CD8-positive, alpha-beta memory T cell (primary cell): ENCODE measurements around the gene CREB5. TPM values are rescaled to one million over a fixed set of nuclear protein-coding genes. Genes with fewer than 3 reads are reported as not detected.

ENCODE experiments used
- CTCF ChIA-PET: fragments of 350-600 bp; sonication (Branson Sonifier 250); formaldehyde crosslinking; loops from one replicate; lab custom pipeline; 2021; ENCODE audit warnings: antibody characterized with exemption; lab: Charles Lee
- POLR2A ChIA-PET: fragments of 350-600 bp; sonication (Branson Sonifier 250); formaldehyde crosslinking; loops from one replicate; lab custom pipeline; 2021; ENCODE audit warnings: antibody characterized with exemption; lab: Charles Lee
- DNase-seq, 5 donors: peaks; one replicate each; pipeline versions ENCODE4 v3.0.0 to v3.0.0-alpha.2; 2020 to 2022; ENCODE audit warnings: mixed read lengths in 1 of 5
- H3K27ac ChIP-seq: one replicate; pipeline ENCODE4 v1.7.0; 2013; ENCODE audit warnings: low read depth, mild to moderate bottlenecking, low read length, moderate library complexity
- H3K27me3 ChIP-seq: 2 replicates; pipeline ENCODE4 v1.7.0; 2013; ENCODE audit warnings: low read length, mild to moderate bottlenecking; ENCODE audit not compliant: insufficient read depth, poor library complexity, severe bottlenecking
- H3K36me3 ChIP-seq: 2 replicates; pipeline ENCODE4 v1.7.0; 2013; ENCODE audit warnings: mild to moderate bottlenecking, low read length, moderate library complexity; ENCODE audit not compliant: insufficient read depth
- H3K4me1 ChIP-seq: 2 replicates; pipeline ENCODE4 v1.7.0; 2013; ENCODE audit warnings: mild to moderate bottlenecking, low read length, moderate library complexity; ENCODE audit not compliant: insufficient read depth
- H3K4me3 ChIP-seq: 2 replicates; pipeline ENCODE4 v1.7.0; 2013; ENCODE audit warnings: mild to moderate bottlenecking, low read length
- H3K9me3 ChIP-seq: 2 replicates; pipeline ENCODE4 v1.7.0; 2013; ENCODE audit warnings: mild to moderate bottlenecking, low read length
- H3K27ac Mint-ChIP-seq, 8 donors: one replicate each; pipeline ENCODE4 v1.8.0; 2020 to 2021; ENCODE audit warnings: mixed read lengths in 8 of 8, mild to moderate bottlenecking in 6 of 8, inconsistent platforms in 3 of 8, moderate library complexity in 3 of 8
- H3K27me3 Mint-ChIP-seq, 2 donors: one replicate each; pipeline ENCODE4 v1.8.0; 2020 to 2021; ENCODE audit warnings: mixed read lengths in 2 of 2, mild to moderate bottlenecking in 1 of 2, moderate library complexity in 1 of 2
- H3K36me3 Mint-ChIP-seq, 3 donors: one replicate each; pipeline ENCODE4 v1.8.0; 2020 to 2021; ENCODE audit warnings: mixed read lengths in 3 of 3, inconsistent platforms in 1 of 3, mild to moderate bottlenecking in 1 of 3
- H3K4me1 Mint-ChIP-seq, 3 donors: one replicate each; pipeline ENCODE4 v1.8.0; 2020 to 2021; ENCODE audit warnings: mixed read lengths in 3 of 3, inconsistent platforms in 1 of 3, mild to moderate bottlenecking in 1 of 3
- H3K4me3 Mint-ChIP-seq, 7 donors: one replicate each; pipeline ENCODE4 v1.8.0; 2020 to 2021; ENCODE audit warnings: mixed read lengths in 7 of 7, mild to moderate bottlenecking in 6 of 7, moderate library complexity in 4 of 7, inconsistent platforms in 2 of 7
- H3K9me3 Mint-ChIP-seq, 5 donors: one replicate each; pipeline ENCODE4 v1.8.0; 2020 to 2022; ENCODE audit warnings: mixed read lengths in 5 of 5, mild to moderate bottlenecking in 3 of 5, moderate library complexity in 2 of 5, inconsistent platforms in 1 of 5
- polyA plus RNA-seq: library from polyadenylated mRNA; unstranded; fragments of 300-500 nt; fragmentation: Illumina TruSeq; gene quantifications from one replicate; pipeline ENCODE4 v1.2.3, GENCODE V29; 2021
- total RNA-seq, 2 experiments: library from RNA; stranded (reverse); gene quantifications; one replicate each; pipeline ENCODE4 v1.2.3, GENCODE V29; 2021

Gene CREB5
- total and polyA plus RNA-seq, 3 experiments from 2014 or later, result not detected

- ChIA-PET CTCF (no interaction called here), POLR2A (no interaction called here)
- Histone ChIP-seq H3K4me1 (no peaks in the 10 kb centered on the region), H3K27me3 (no peaks in the 10 kb centered on the region), H3K9me3 (no peaks in the 10 kb centered on the region), H3K27ac (no peak overlapping the region), H3K4me3 (no peak overlapping the region), H3K36me3 (no peaks in the 10 kb centered on the region)
- Mint-ChIP-seq H3K27me3 (peaks cover 0 to 1% of the 10 kb centered on the region in 2 donors), H3K4me3 (no peak overlapping the region), H3K9me3 (peaks cover 0 to 4% (median 3%) of the 10 kb centered on the region in 5 donors), H3K36me3 (no peaks in the 10 kb centered on the region), H3K4me1 (no peaks in the 10 kb centered on the region), H3K27ac (no peak overlapping the region)
- no peak for DNase-seq
Measured at GRCh38 chr7:28599411-28599810, 187.1 kb downstream of the CREB5 start.

- POLR2A ChIA-PET, result no interaction called here
- H3K36me3 ChIP-seq, result no peaks in the 10 kb centered on the region
- H3K4me3 ChIP-seq, result no peak overlapping the region
- no peak for DNase-seq
- Mint-ChIP-seq H3K4me3 (no peak overlapping the region), H3K4me1 (no peaks in the 10 kb centered on the region), H3K27me3 (peaks cover 0 to 2% of the 10 kb centered on the region in 2 donors), H3K27ac (no peak overlapping the region), H3K36me3 (no peaks in the 10 kb centered on the region), H3K9me3 (peaks cover 0 to 6% (median 3%) of the 10 kb centered on the region in 5 donors)
- H3K27ac ChIP-seq, result no peak overlapping the region
- CTCF ChIA-PET, result no interaction called here
- no peaks in the 10 kb centered on the region for H3K4me1 ChIP-seq
- no peaks in the 10 kb centered on the region for H3K9me3 ChIP-seq
- no peaks in the 10 kb centered on the region for H3K27me3 ChIP-seq
Measured at GRCh38 chr7:28602282-28602681, 190.0 kb downstream of the CREB5 start.

- Mint-ChIP-seq H3K9me3 (peaks cover 0 to 6% (median 3%) of the 10 kb centered on the region in 5 donors), H3K4me3 (no peak overlapping the region), H3K27me3 (peaks cover 2 to 7% of the 10 kb centered on the region in 2 donors), H3K4me1 (no peaks in the 10 kb centered on the region), H3K36me3 (no peaks in the 10 kb centered on the region), H3K27ac (peak overlapping the region in 1 of 8 donors; percentile 62)
- CTCF ChIA-PET, result no interaction called here
- no peaks in the 10 kb centered on the region for H3K4me1 ChIP-seq
- H3K27ac ChIP-seq, result no peak overlapping the region
- no peak for DNase-seq
- H3K36me3 ChIP-seq, result no peaks in the 10 kb centered on the region
- H3K4me3 ChIP-seq, result no peak overlapping the region
- no peaks in the 10 kb centered on the region for H3K27me3 ChIP-seq
- POLR2A ChIA-PET, result no interaction called here
- H3K9me3 ChIP-seq, result no peaks in the 10 kb centered on the region
Measured at GRCh38 chr7:28605427-28606085, 193.2 kb downstream of the CREB5 start.

- H3K4me1 ChIP-seq, result no peaks in the 10 kb centered on the region
- peaks cover 0 to 6% (median 3%) of the 10 kb centered on the region in 5 donors for H3K9me3 Mint-ChIP-seq
- DNase-seq, result no peak
- H3K27me3 Mint-ChIP-seq, result peaks cover 3 to 7% of the 10 kb centered on the region in 2 donors
- no peak overlapping the region for H3K4me3 ChIP-seq
- H3K9me3 ChIP-seq, result no peaks in the 10 kb centered on the region
- no peak overlapping the region for H3K4me3 Mint-ChIP-seq
- no peak overlapping the region for H3K27ac Mint-ChIP-seq
- H3K36me3 ChIP-seq, result no peaks in the 10 kb centered on the region
- H3K4me1 Mint-ChIP-seq, result no peaks in the 10 kb centered on the region
- no peaks in the 10 kb centered on the region for H3K36me3 Mint-ChIP-seq
- H3K27me3 ChIP-seq, result no peaks in the 10 kb centered on the region
- ChIA-PET POLR2A (no interaction called here), CTCF (no interaction called here)
- H3K27ac ChIP-seq, result no peak overlapping the region
Measured at GRCh38 chr7:28606421-28606820, 194.1 kb downstream of the CREB5 start.

GRCh38 chr7:28607855-28608193 is 195.5 kb downstream of the CREB5 start:
- H3K9me3 Mint-ChIP-seq, result peaks cover 0 to 6% (median 0%) of the 10 kb centered on the region in 5 donors
- CTCF ChIA-PET, result interaction anchor here (0.5 kb wide), 1 partner anchor 56 kb away, joined by 5 read pairs; no protein-coding TSS in a partner anchor
- Histone ChIP-seq H3K4me3 (no peak overlapping the region), H3K27ac (no peak overlapping the region), H3K4me1 (no peaks in the 10 kb centered on the region), H3K27me3 (no peaks in the 10 kb centered on the region), H3K9me3 (no peaks in the 10 kb centered on the region), H3K36me3 (no peaks in the 10 kb centered on the region)
- POLR2A ChIA-PET, result no interaction called here
- peaks cover 3 to 7% of the 10 kb centered on the region in 2 donors for H3K27me3 Mint-ChIP-seq
- no peak overlapping the region for H3K4me3 Mint-ChIP-seq
- no peaks in the 10 kb centered on the region for H3K4me1 Mint-ChIP-seq
- no peak for DNase-seq
- no peaks in the 10 kb centered on the region for H3K36me3 Mint-ChIP-seq
- H3K27ac Mint-ChIP-seq, result no peak overlapping the region

- Mint-ChIP-seq H3K9me3 (peaks cover 0 to 6% (median 0%) of the 10 kb centered on the region in 5 donors), H3K36me3 (no peaks in the 10 kb centered on the region), H3K4me3 (no peak overlapping the region), H3K4me1 (no peaks in the 10 kb centered on the region), H3K27ac (no peak overlapping the region), H3K27me3 (peaks cover 3 to 7% of the 10 kb centered on the region in 2 donors)
- ChIA-PET POLR2A (no interaction called here), CTCF (interaction anchor here (0.5 kb wide), 1 partner anchor 56 kb away, joined by 5 read pairs; no protein-coding TSS in a partner anchor)
- Histone ChIP-seq H3K27ac (no peak overlapping the region), H3K36me3 (no peaks in the 10 kb centered on the region), H3K4me1 (no peaks in the 10 kb centered on the region), H3K27me3 (no peaks in the 10 kb centered on the region), H3K9me3 (no peaks in the 10 kb centered on the region), H3K4me3 (no peak overlapping the region)
- no peak for DNase-seq
Measured at GRCh38 chr7:28608237-28608656, 195.9 kb downstream of the CREB5 start.

GRCh38 chr7:28608731-28609130 is 196.4 kb downstream of the CREB5 start:
- peaks cover 0 to 4% (median 0%) of the 10 kb centered on the region in 5 donors for H3K9me3 Mint-ChIP-seq
- no peak overlapping the region for H3K4me3 Mint-ChIP-seq
- Histone ChIP-seq H3K27ac (no peak overlapping the region), H3K4me1 (no peaks in the 10 kb centered on the region), H3K27me3 (no peaks in the 10 kb centered on the region), H3K36me3 (no peaks in the 10 kb centered on the region), H3K9me3 (no peaks in the 10 kb centered on the region), H3K4me3 (no peak overlapping the region)
- peaks cover 3 to 7% of the 10 kb centered on the region in 2 donors for H3K27me3 Mint-ChIP-seq
- DNase-seq, result no peak
- H3K27ac Mint-ChIP-seq, result no peak overlapping the region
- no peaks in the 10 kb centered on the region for H3K36me3 Mint-ChIP-seq
- ChIA-PET CTCF (no interaction called here), POLR2A (no interaction called here)
- H3K4me1 Mint-ChIP-seq, result no peaks in the 10 kb centered on the region

- H3K36me3 Mint-ChIP-seq, result no peaks in the 10 kb centered on the region
- CTCF ChIA-PET, result interaction anchor here (0.9 kb wide), 1 partner anchor 18 kb away, joined by 3 read pairs; no protein-coding TSS in a partner anchor
- H3K36me3 ChIP-seq, result no peaks in the 10 kb centered on the region
- H3K27me3 ChIP-seq, result no peaks in the 10 kb centered on the region
- POLR2A ChIA-PET, result no interaction called here
- H3K4me3 Mint-ChIP-seq, result no peak overlapping the region
- peaks cover 3 to 7% of the 10 kb centered on the region in 2 donors for H3K27me3 Mint-ChIP-seq
- no peaks in the 10 kb centered on the region for H3K4me1 ChIP-seq
- no peak overlapping the region for H3K27ac ChIP-seq
- no peaks in the 10 kb centered on the region for H3K9me3 ChIP-seq
- H3K9me3 Mint-ChIP-seq, result peaks cover 0 to 4% (median 0%) of the 10 kb centered on the region in 5 donors
- no peak overlapping the region for H3K27ac Mint-ChIP-seq
- H3K4me3 ChIP-seq, result no peak overlapping the region
- DNase-seq, result no peak
- H3K4me1 Mint-ChIP-seq, result no peaks in the 10 kb centered on the region
Measured at GRCh38 chr7:28609608-28610007, 197.3 kb downstream of the CREB5 start.
